HCEC 1CT (cell line): ENCODE data around the gene UBE2D3.
A peak's percentile ranks its signal among the peaks of the same experiment; 100 is the strongest.

Experiments used
- DNase-seq: peaks from one replicate; pipeline ENCODE4 v3.0.0-alpha.2; 2017

Gene UBE2D3

GRCh38 chr4:102787944-102788343, 39.4 kb downstream of the UBE2D3 start:
- DNase-seq = no peak

GRCh38 chr4:102787096-102787881, 40.1 kb downstream of the UBE2D3 start:
- peak; percentile 53 for DNase-seq

- DNase-seq = no peak
These were observed 41.1 kb downstream of the UBE2D3 start for GRCh38 chr4:102786279-102786678.

- DNase-seq = peak; percentile 51
These were observed 44.3 kb downstream of the UBE2D3 start for GRCh38 chr4:102783006-102783405.

- DNase-seq = no peak
These were observed 45.8 kb downstream of the UBE2D3 start for GRCh38 chr4:102781570-102781969.

- peak; percentile 43 for DNase-seq
These were observed 46.7 kb downstream of the UBE2D3 start for GRCh38 chr4:102780476-102781144.

- DNase-seq = no peak
These were observed 48.1 kb downstream of the UBE2D3 start for GRCh38 chr4:102779204-102779603.

- no peak for DNase-seq
These were observed 48.6 kb downstream of the UBE2D3 start for GRCh38 chr4:102778720-102779119.

GRCh38 chr4:102775805-102776204, 51.5 kb downstream of the UBE2D3 start:
- no peak for DNase-seq

GRCh38 chr4:102774254-102774653, 53.1 kb downstream of the UBE2D3 start:
- no peak for DNase-seq

- no peak for DNase-seq
These were observed 54.5 kb downstream of the UBE2D3 start for GRCh38 chr4:102772738-102773340.

- DNase-seq = no peak
These were observed 62.5 kb downstream of the UBE2D3 start for GRCh38 chr4:102764901-102765300.

- no peak for DNase-seq
These were observed 65.4 kb downstream of the UBE2D3 start for GRCh38 chr4:102761906-102762305.

GRCh38 chr4:102761296-102761701, 66.1 kb downstream of the UBE2D3 start:
- DNase-seq = no peak

- DNase-seq = peak; percentile 60
These were observed 66.6 kb downstream of the UBE2D3 start, which contains the start of gene MANBA for GRCh38 chr4:102760645-102761295. MANBA (minus strand) TSS chr4:102760968; CDS start chr4:102760894, 74 bp downstream.

GRCh38 chr4:102759831-102760644, 67.3 kb downstream of the UBE2D3 start:
- peak; percentile 22 for DNase-seq

GRCh38 chr4:102758241-102759160, 68.8 kb downstream of the UBE2D3 start:
- DNase-seq = no peak

GRCh38 chr4:102757681-102758080, 69.7 kb downstream of the UBE2D3 start:
- no peak for DNase-seq

- DNase-seq = peak; percentile 18
These were observed 73.3 kb downstream of the UBE2D3 start for GRCh38 chr4:102754044-102754443.

- DNase-seq = no peak
These were observed 75.4 kb downstream of the UBE2D3 start for GRCh38 chr4:102751941-102752340.
